NOMO-1 treated with DMSO at 0.1 percent for 48 hours (cell line): Measurements from ENCODE around the gene TRAF3IP1.
"Not testable (repeated sequence)": the region's sequence is repeated elsewhere in the genome, so short reads cannot be mapped to it uniquely, and the experiment has no call there.

Experiments used
- DNase-seq: peaks from one replicate; lab custom pipeline; 2025; ENCODE audit not compliant: unreplicated experiment; lab: John Stamatoyannopoulos, UW

Gene TRAF3IP1, protein sequence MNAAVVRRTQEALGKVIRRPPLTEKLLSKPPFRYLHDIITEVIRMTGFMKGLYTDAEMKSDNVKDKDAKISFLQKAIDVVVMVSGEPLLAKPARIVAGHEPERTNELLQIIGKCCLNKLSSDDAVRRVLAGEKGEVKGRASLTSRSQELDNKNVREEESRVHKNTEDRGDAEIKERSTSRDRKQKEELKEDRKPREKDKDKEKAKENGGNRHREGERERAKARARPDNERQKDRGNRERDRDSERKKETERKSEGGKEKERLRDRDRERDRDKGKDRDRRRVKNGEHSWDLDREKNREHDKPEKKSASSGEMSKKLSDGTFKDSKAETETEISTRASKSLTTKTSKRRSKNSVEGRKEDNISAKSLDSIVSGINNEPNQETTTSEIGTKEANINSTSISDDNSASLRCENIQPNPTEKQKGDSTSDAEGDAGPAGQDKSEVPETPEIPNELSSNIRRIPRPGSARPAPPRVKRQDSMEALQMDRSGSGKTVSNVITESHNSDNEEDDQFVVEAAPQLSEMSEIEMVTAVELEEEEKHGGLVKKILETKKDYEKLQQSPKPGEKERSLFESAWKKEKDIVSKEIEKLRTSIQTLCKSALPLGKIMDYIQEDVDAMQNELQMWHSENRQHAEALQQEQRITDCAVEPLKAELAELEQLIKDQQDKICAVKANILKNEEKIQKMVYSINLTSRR

GRCh38 chr2:238320246-238320647 lies at the start of gene TRAF3IP1:
TRAF3IP1 (plus strand) TSS chr2:238320518; CDS start chr2:238320663, 145 bp downstream.
- peak; percentile 64 for DNase-seq

- no peak for DNase-seq
These were observed 49.7 kb upstream of the TRAF3IP1 start for GRCh38 chr2:238270606-238271005.

DNA sequence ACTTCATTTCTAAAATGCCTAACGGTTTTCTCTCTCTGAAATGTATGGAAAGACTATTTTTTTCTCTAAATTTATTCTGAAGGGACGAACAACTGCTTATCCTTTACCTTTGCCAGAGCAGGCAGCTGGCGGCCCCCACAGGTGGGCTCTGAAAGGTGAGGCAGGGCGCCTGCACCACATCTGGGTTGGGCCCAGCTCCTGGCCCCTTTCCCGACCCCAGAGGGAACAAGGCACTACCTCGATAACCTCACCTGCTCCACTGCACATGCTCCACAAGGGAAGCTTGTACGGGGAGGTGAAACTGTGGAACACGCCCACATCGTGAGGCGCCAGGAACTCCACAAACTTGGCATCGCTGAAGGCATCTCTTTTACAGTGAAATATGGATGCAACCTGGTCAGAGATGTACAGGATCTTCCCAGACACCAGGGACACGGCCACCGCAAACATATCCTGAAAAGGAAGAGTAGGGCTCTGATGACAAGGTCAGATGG lies 49.2 kb upstream of the TRAF3IP1 start:
- DNase-seq = no peak

DNA sequence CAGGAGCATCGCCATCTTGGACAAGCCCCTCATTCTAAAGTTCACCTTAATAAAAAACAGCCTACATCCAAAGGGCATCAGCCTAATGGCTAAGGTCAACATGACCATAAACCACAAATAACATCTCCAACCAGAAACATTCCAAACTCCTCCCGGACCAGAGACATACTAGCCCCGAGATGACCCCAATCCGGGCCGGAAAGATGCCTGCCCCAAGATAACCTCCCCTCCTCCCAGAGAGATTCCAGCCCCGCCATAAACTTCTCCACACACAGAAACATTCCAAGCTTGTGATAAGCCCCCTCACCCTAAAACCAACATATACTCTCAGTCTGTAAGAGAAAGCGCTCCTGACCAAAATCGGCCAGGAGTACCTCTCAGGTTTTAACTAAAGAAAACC lies 48.6 kb upstream of the TRAF3IP1 start:
- not testable (repeated sequence) for DNase-seq

DNA sequence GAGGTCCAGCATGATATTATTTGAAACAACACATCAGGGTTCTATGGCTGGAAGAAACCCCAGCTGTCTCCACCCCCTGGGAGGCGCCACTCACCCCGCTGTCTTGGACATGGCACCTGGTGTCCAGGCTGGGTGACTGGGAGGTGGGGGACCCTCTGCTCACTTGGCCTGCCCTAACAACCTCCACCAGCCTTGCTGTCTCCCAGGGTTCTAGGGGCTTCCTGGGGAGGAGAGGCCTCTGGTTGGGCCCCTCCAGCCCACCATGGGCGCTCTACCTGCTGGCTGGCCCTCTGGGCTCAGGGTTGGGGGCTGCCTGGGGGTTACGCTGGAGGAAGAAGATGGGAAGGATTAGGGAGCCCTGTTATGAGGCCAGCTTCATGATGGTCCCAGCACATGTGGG lies 48.2 kb upstream of the TRAF3IP1 start:
- no peak for DNase-seq

DNA sequence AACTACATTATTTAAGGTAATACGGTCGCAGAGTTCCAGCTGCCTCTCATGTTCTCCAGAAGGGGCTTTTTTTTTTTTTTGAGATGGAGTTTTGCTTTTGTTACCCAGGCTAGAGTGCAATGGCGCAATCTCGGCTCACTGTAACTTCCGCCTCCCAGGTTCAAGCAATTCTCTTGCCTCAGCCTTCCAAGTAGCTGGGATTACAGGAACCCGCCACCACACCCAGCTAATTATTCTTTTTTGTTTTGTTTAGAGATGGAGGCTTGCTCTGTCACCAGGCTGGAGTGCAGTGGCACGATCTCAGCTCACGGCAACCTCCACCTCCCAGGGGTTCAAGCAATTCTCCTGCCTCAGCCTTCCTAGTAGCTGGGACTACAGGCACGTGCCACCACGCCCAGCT lies 46.9 kb upstream of the TRAF3IP1 start:
- peak; percentile 43 for DNase-seq

GRCh38 chr2:238274152-238274865 lies 46.0 kb upstream of the TRAF3IP1 start:
- DNase-seq = peak; percentile 5

- DNase-seq = no peak
These were observed 42.6 kb upstream of the TRAF3IP1 start for GRCh38 chr2:238277695-238278094.

DNA sequence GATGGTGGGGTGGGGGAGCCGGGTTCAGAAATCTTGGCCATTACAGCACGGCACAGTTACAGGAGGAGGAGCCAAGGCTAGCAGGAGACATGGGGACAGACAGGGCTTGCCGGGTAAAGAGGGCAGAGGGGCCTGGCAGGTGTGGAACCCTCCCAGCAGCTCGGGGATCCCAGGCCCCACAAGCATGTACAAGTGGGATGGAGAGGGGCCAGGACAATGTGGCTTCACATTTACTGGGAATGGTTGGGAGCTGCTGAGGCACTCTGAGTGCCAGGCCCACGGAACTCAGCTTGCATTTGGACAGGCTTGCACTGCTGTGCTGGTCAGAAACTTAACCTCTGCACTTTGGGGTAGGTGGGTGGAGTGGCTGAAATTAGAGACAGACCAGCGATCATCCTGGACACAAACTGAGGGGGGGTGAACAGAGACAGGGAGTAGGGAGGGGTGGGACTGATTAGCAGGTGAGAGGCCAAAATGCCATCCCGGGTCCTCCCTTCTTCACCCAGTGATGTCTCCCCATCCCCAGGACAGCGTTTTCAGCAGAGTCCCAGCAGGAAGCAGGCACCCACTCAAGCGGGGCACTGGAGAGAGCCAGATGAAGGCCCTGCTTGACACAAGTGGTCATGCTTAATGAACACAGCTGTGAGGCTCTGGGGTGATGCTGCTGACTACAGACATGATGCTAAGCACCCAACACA lies 41.5 kb upstream of the TRAF3IP1 start:
- DNase-seq = no peak

DNA sequence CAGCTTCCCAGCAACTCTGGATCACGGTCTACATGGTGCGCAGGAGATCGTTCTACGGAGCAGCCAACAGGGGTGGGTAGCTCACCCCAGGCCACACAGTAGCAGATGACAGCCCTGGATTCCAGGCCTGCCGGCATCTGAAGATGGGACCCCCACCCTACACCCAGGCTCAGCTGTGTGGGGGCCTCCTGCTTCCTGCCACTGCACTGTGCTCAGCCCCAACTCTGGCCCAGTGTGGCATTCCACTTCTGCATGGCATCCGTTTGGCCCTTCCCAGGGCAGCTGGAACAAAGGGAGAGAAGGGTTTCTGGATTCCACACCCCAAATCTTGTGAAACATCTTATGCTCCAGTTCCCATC lies 41.0 kb upstream of the TRAF3IP1 start:
- DNase-seq = no peak

DNA sequence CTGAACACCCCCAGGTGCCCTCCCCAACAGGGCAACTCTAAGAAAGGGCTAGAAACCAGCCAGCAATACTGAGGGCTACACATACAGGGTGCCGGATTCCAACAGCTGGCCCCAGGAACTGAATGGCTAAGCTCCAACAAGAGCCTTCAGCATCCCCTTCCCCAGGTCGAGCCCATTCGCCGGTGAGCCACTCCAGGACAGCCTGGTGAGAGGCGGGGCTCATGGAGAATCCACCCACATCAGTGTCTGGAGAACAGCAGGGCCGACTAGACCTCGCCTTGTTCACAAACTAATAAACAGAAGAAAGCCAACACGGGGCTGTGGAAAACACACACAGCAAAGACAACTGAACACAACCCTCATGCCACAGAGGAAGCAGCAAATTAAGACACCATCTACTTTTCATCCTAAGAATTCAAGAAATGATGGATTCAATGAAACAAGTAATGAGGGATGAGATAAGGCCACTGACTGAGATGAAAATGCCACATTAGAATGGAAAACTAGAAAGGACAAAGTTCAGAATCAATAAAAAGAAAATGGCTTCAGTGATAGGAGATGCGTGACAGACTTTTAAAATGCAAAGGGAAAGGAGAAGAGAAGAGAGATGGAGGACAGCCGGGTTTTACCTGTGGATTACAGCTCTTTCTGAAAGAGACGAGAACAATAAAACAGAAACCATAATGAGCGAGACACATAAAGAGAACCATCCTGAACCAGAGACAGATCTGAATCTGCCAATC lies 40.1 kb upstream of the TRAF3IP1 start:
- no peak for DNase-seq

- DNase-seq = no peak
These were observed 38.4 kb upstream of the TRAF3IP1 start for GRCh38 chr2:238281826-238282480.

DNA sequence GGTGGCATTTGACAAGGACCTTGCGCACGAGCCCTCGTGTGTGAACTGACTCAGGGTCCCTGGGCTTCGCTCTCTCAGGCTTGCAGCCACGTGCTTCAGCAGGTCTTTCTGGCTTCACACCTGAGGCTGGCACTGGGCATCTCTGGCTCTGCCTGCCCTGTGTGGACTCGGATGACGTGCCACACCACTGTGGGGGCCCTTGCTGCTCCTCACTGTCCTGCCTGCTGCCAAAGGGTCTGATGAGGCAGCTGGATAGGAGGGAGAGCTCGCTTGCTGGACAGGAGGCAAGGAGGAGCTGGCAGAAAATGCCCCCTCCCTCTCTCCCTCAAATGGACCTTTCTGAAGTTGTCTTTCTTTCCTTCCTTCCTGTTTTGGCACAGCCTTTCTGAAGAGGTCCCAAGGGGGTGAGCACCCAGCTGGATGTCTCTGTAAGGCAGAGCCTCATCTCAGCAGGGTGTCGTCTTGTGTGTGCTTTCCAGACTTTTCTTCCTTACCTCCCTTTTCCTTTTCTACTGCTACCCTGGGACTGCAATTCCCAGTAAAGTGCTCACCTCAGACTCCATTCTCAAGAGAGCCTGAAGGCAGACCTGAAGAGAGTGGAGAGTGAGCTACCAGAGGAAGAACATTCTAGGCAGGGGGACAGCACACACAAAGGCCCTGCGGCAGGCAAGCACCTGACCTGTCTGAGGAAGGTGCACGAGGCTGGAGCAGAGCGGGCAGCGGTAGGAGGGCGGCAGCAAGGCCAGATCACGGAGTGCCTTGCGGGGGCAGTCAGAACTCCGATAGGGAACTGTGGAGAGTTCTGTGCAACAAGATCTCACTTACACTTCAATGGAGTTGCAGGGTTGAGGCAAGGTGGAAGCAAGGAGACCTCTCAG lies 37.2 kb upstream of the TRAF3IP1 start:
- no peak for DNase-seq

- no peak for DNase-seq
These were observed 35.4 kb upstream of the TRAF3IP1 start for GRCh38 chr2:238284802-238285515.

DNA sequence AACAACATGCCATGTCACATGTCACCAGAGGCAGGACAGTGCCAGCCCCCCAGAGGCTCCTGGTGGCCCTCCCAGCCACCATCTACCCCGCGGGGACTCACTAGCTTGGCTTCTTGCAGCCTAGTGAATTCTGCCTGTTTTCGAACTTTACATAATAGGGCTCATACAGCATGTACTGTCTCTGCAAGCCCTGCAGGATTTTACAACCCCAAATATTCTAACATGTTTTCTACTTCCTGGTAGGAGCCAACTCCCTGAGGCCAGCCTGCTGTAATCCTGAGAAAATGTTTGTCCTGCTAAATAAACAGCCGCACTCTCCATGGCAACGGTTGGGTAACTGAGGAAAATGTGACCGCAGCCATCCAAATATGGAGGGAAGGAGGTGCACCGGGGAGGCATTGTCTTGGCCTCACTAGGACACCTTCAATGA lies 34.6 kb upstream of the TRAF3IP1 start:
- DNase-seq = no peak

GRCh38 chr2:238286095-238286494 lies 34.2 kb upstream of the TRAF3IP1 start:
- DNase-seq = no peak

DNA sequence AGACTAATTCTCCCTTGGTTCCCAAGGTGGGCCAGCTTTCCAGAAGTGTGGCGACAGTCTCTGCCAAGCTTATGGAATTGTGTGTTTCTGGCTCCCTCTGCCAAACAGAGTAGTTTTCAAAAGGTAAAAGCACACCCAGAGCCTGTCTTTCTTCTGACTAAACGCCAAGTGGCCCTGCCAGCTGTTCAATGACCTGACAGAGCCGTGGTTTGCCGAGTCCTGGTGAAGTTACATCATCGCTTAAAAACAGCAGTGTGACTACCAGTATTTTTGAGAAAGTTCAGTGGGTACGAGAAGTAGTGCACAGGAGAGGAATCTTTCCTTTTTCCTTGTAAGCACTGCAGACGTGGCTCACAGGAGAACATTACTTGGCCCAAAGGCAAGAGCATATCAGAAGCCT lies 33.8 kb upstream of the TRAF3IP1 start:
- no peak for DNase-seq
